Measurements from ENCODE around the gene NUP188. TPM values are rescaled to one million over a fixed set of nuclear protein-coding genes. Genes with fewer than 3 reads are reported as not detected.

The NUP188 gene
- total and polyA plus RNA-seq, 10 of the 15 experiments (the other 5 are each of a cell fraction or from before 2014, with no cell fraction given), result 1.4 to 73.7 (median 48.9) TPM

GRCh38 chr9:128947527-128948301 lies at the start of gene NUP188, which contains the start of gene DOLK (continued):
- peak; percentile 98 for TF ChIP-seq USF2 (IDR thresholded peaks at IDR 0.05; ENCODE audit: borderline replicate concordance, low read depth, low read length)
- no peak for TF ChIP-seq RAD21 (IDR thresholded peaks at IDR 0.05; ENCODE audit: insufficient read depth, low read depth, low read length)
- TF ChIP-seq SMAD1 (IDR thresholded peaks at IDR 0.05; ENCODE audit: low read depth, partially characterized antibody), result no peak
- TF ChIP-seq STAT1 (conservative IDR thresholded peaks at IDR 0.05), result no peak; the same call in 1 of the 2 replicates
- peak; percentile 92; the same call in 1 of the 2 replicates for TF ChIP-seq RB1 (IDR thresholded peaks at IDR 0.05; ENCODE audit: borderline replicate concordance)
- no peak for TF ChIP-seq SMC3 (IDR thresholded peaks at IDR 0.05; ENCODE audit: borderline replicate concordance, low read length)
- peak; percentile 57 to 62; a peak in 3 of 4 replicates for TF ChIP-seq IKZF2 (IDR thresholded peaks at IDR 0.05)
- TF ChIP-seq, protein P1, sequence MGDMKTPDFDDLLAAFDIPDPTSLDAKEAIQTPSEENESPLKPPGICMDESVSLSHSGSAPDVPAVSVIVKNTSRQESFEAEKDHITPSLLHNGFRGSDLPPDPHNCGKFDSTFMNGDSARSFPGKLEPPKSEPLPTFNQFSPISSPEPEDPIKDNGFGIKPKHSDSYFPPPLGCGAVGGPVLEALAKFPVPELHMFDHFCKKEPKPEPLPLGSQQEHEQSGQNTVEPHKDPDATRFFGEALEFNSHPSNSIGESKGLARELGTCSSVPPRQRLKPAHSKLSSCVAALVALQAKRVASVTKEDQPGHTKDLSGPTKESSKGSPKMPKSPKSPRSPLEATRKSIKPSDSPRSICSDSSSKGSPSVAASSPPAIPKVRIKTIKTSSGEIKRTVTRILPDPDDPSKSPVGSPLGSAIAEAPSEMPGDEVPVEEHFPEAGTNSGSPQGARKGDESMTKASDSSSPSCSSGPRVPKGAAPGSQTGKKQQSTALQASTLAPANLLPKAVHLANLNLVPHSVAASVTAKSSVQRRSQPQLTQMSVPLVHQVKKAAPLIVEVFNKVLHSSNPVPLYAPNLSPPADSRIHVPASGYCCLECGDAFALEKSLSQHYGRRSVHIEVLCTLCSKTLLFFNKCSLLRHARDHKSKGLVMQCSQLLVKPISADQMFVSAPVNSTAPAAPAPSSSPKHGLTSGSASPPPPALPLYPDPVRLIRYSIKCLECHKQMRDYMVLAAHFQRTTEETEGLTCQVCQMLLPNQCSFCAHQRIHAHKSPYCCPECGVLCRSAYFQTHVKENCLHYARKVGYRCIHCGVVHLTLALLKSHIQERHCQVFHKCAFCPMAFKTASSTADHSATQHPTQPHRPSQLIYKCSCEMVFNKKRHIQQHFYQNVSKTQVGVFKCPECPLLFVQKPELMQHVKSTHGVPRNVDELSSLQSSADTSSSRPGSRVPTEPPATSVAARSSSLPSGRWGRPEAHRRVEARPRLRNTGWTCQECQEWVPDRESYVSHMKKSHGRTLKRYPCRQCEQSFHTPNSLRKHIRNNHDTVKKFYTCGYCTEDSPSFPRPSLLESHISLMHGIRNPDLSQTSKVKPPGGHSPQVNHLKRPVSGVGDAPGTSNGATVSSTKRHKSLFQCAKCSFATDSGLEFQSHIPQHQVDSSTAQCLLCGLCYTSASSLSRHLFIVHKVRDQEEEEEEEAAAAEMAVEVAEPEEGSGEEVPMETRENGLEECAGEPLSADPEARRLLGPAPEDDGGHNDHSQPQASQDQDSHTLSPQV (IDR thresholded peaks at IDR 0.05), result no peak
- TF ChIP-seq ASH2L (IDR thresholded peaks at IDR 0.05; ENCODE audit: borderline replicate concordance, low read depth), result 0 out of 2 replicates have a peak, but pooled peaks have one; percentile 51
- TF ChIP-seq PRDM15 (CRISPR knock-in tag; IDR thresholded peaks at IDR 0.05), result peak; percentile 52; the same call in 1 of the 2 replicates
- peak; percentile 67 for TF ChIP-seq SP1 (IDR thresholded peaks at IDR 0.05; ENCODE audit: low read depth, low read length)
- no peak for TF ChIP-seq FOXK2 (IDR thresholded peaks at IDR 0.05)
- TF ChIP-seq TARDBP (IDR thresholded peaks at IDR 0.05; ENCODE audit: borderline replicate concordance), result no peak; the same call in 1 of the 2 replicates
- TF ChIP-seq POU2F2 (IDR thresholded peaks at IDR 0.05; ENCODE audit: borderline replicate concordance, low read depth, low read length), result peak; percentile 80
- TF ChIP-seq SREBF2 (IDR thresholded peaks at IDR 0.05; ENCODE audit: low read length), result no peak
- no peak for TF ChIP-seq BRCA1 (IDR thresholded peaks at IDR 0.05; ENCODE audit: low read depth, low read length)
- peak; percentile 88 for TF ChIP-seq RUNX3 (IDR thresholded peaks at IDR 0.05; ENCODE audit: low read length)
- TF ChIP-seq YBX1 (IDR thresholded peaks at IDR 0.05), result no peak
- TF ChIP-seq RAD51 (IDR thresholded peaks at IDR 0.05), result peak; percentile 99
- TF ChIP-seq MAX (IDR thresholded peaks at IDR 0.05; ENCODE audit: low read depth, low read length), result peak; percentile 99
- TF ChIP-seq SPI1 (IDR thresholded peaks at IDR 0.05; ENCODE audit: borderline replicate concordance, insufficient read depth, low read depth, low read length), result peak; percentile 4; the same call in 1 of the 2 replicates
- TF ChIP-seq KDM1A (IDR thresholded peaks at IDR 0.05; ENCODE audit: borderline replicate concordance), result no peak

All from GM12878 (cell line).